ENCODE data around the gene PRKACG. TPM values are rescaled to one million over a fixed set of nuclear protein-coding genes. Genes with fewer than 3 reads are reported as not detected.

The PRKACG gene
- polyA plus RNA-seq, 3 donors from 2014 or later = not detected

DNA sequence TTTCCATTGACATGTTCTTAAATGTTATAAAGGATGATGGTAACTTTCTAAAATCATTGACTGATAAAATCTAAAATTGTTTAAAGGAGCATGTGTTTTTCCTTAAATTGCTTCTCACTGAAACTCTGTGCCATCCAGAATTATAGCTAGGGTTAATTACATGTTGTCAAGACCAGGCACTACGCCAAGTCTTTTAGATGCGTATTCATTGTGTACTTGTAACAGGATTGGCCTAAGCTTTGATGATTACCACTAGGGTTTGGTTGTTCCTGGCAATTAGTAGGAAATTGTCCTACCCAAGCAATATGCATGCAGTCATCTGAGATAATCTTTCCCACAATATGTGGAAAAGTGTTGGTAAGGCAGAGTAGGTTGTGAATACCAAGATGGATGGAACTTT lies 43.8 kb downstream of the PRKACG start:
- Mint-ChIP-seq H3K4me3 (no peak overlapping the region), H3K27ac (no peak overlapping the region), H3K4me1 (no peaks in the 10 kb centered on the region), H3K36me3 (no peaks in the 10 kb centered on the region), H3K27me3 (ENCODE audit: low read depth in 3 of 3) (peaks cover 0 to 2% (median 2%) of the 10 kb centered on the region in 3 donors), H3K9me3 (no peaks in the 10 kb centered on the region)
- DNase-seq = no peak

DNA sequence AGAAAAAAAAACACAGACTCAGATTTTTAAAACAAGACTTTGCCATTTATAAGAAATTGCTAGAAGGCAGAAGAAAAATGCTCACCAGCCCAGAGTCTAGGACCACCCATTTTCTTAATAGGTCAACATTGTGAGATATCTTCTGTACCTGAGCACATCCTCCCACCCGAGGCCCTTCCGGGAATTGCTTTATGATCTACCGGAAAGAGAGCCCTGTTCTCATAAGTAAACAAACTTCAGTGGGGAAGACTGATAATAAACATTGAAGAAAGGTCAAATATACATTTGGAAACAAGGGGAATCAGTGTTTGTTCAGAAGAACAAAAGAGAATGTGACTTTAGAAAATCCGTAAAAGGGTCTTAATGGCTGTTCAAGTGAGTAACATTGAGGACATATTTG lies 44.4 kb downstream of the PRKACG start:
- H3K36me3 Mint-ChIP-seq = no peaks in the 10 kb centered on the region
- H3K27me3 Mint-ChIP-seq (ENCODE audit: low read depth in 3 of 3) = peaks cover 0 to 2% (median 0%) of the 10 kb centered on the region in 3 donors
- H3K4me3 Mint-ChIP-seq = no peak overlapping the region
- no peak for DNase-seq
- H3K9me3 Mint-ChIP-seq = no peaks in the 10 kb centered on the region
- H3K4me1 Mint-ChIP-seq = no peaks in the 10 kb centered on the region
- H3K27ac Mint-ChIP-seq = no peak overlapping the region

DNA sequence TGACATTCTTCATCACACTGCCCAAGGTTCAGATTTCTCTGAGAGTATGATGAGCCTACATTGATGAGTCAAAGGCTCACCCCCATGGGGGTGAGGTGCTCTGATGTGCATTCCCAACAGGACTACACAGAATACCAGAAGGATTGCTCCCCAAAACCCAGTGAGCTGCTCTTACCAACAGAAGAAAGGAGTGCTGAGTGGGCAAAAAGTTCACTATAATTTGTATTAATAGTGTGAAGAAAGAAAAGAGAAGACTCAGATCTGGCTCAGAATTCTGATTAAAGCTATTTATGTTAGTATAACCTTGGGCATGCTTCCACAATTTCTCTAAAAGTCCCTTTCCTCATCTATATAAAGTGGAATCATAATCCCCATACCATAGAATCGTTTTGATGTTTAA lies 46.1 kb downstream of the PRKACG start:
- no peaks in the 10 kb centered on the region for H3K36me3 Mint-ChIP-seq
- no peak overlapping the region for H3K27ac Mint-ChIP-seq
- no peak overlapping the region for H3K4me3 Mint-ChIP-seq
- H3K9me3 Mint-ChIP-seq = no peaks in the 10 kb centered on the region
- peaks cover 0 to 2% (median 0%) of the 10 kb centered on the region in 3 donors for H3K27me3 Mint-ChIP-seq (ENCODE audit: low read depth in 3 of 3)
- no peaks in the 10 kb centered on the region for H3K4me1 Mint-ChIP-seq
- DNase-seq = no peak

DNA sequence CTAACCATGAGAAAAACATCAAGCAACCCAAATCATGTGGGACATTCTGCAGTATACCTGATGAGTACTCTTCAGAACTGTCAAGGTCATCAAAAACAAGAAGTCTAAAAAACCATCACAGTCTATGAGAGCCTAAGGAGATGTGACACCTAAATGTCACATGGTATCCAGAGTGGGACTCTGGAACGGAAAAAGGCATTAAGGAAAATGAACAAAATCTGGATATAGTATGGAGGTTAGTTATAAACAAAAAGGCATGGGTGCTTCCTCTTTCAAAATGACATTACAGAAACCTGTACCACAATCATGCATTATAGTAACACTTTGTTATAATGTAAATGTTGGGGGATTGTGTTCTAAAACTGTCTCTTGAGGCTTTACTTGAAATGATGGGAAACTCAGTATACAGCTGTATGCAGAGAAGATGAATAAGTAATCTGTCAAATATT lies 47.4 kb downstream of the PRKACG start:
- no peaks in the 10 kb centered on the region for H3K9me3 Mint-ChIP-seq
- H3K36me3 Mint-ChIP-seq = no peaks in the 10 kb centered on the region
- peaks cover 0 to 2% (median 0%) of the 10 kb centered on the region in 3 donors for H3K27me3 Mint-ChIP-seq (ENCODE audit: low read depth in 3 of 3)
- H3K4me3 Mint-ChIP-seq = no peak overlapping the region
- no peaks in the 10 kb centered on the region for H3K4me1 Mint-ChIP-seq
- DNase-seq = no peak
- no peak overlapping the region for H3K27ac Mint-ChIP-seq

DNA sequence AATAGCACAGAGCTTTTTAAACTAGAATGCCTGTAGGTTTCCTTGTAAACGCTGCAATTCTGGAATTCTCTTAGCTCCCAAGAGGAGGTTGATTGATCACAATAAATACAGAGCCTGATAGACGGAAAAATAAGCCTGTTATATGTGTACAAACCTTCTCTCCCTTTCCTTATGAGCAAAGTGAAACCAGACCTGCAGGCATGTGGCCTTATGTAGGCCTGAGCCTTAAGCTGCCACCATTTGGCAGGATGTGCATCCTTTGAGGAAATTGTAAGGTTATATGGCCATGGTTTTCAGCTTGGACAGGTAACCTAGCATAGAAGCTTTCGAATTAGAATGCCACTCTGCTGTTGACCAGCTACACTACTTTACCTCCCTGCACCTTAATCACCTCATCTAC lies 49.1 kb downstream of the PRKACG start:
- no peak overlapping the region for H3K27ac Mint-ChIP-seq
- H3K9me3 Mint-ChIP-seq = peaks cover 0 to 2% (median 0%) of the 10 kb centered on the region in 6 donors
- H3K4me1 Mint-ChIP-seq = no peaks in the 10 kb centered on the region
- no peak for DNase-seq
- H3K4me3 Mint-ChIP-seq = no peak overlapping the region
- no peaks in the 10 kb centered on the region for H3K36me3 Mint-ChIP-seq
- H3K27me3 Mint-ChIP-seq (ENCODE audit: low read depth in 3 of 3) = peaks cover 0 to 2% (median 0%) of the 10 kb centered on the region in 3 donors

DNA sequence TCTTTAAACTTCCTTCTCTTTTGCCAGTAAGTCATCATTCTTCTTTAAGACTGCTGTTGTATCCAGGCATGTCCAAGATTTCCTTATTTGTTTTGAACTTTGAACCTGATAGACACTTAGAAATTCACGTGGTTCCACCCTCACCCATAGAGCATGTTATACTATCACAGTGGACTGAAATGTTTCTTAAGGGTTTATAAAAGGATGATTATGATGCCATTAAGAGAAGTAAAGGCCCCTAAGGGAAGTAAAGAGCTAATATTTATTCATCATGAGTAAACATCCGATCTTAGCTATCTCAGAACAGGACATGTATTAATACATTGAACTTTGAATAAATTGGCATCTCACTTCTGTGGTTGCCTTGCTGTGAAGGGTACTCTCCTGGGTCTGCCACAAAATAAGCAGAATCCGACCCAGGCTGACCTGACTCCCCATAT lies 49.8 kb downstream of the PRKACG start:
- no peak overlapping the region for H3K4me3 Mint-ChIP-seq

DNA sequence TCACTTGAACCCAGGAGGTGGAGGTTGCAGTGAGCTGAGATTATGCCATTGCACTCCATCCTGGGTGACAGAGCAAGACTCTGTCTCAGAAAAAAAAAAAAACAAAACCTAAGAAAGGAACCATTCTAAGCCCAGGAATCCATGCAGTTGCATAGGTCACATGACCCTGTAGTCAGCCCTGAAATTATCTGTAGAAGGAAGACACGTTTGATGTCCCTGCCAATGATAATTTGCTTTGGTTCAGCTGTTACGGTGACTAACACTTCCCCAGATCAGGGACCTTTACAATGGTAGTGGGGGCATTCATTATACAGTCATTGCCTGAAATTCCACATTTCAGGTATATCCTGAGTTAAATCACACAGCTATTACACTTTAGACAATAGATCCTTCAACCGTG lies 50.5 kb downstream of the PRKACG start:
- Mint-ChIP-seq H3K4me3 (no peak overlapping the region), H3K27ac (no peak overlapping the region), H3K9me3 (peaks cover 0 to 2% (median 0%) of the 10 kb centered on the region in 6 donors), H3K36me3 (no peaks in the 10 kb centered on the region), H3K4me1 (no peaks in the 10 kb centered on the region), H3K27me3 (ENCODE audit: low read depth in 3 of 3) (peaks cover 0 to 3% (median 2%) of the 10 kb centered on the region in 3 donors)
- DNase-seq = no peak

More for the DNA sequence above, 49.8 kb downstream of the PRKACG start:
- Mint-ChIP-seq H3K36me3 (no peaks in the 10 kb centered on the region), H3K27me3 (ENCODE audit: low read depth in 3 of 3) (peaks cover 0 to 3% (median 2%) of the 10 kb centered on the region in 3 donors), H3K27ac (no peak overlapping the region), H3K9me3 (peaks cover 0 to 2% (median 0%) of the 10 kb centered on the region in 6 donors), H3K4me1 (no peaks in the 10 kb centered on the region)
- no peak for DNase-seq

Other genes with a start within 250 kb of the PRKACG start
- gene FXN, start 21.6 kb upstream of the PRKACG start, polyA plus RNA-seq = 10 to 100 TPM; 46.3 to 68.9 (median 59.1) TPM
- gene TJP2, start 160.2 kb upstream of the PRKACG start, polyA plus RNA-seq = 1 to 10 TPM; 1.5 to 4.9 (median 1.5) TPM

All from immature natural killer cell (primary cell).